Smooth muscle cell (in vitro differentiated cells): ENCODE measurements around the gene UPF3A. TPM values are rescaled to one million over a fixed set of nuclear protein-coding genes. Genes with fewer than 3 reads are reported as not detected.

Source experiments
- DNase-seq: peaks from one replicate; lab custom pipeline; 2025; ENCODE audit not compliant: unreplicated experiment; lab: John Stamatoyannopoulos, UW
- H2AFZ ChIP-seq: fragments of 200-600 bp; sonication (generic); 2 replicates; pipeline ENCODE4 v1.6.0; 2016; ENCODE audit warnings: antibody characterized with exemption, low read depth, mild to moderate bottlenecking
- H3F3A ChIP-seq: fragments of 200-600 bp; sonication (generic); 2 replicates; pipeline ENCODE4 v1.6.0; 2017; ENCODE audit warnings: antibody characterized with exemption, low read depth
- H3K27ac ChIP-seq: fragments of 200-600 bp; sonication (generic); 2 replicates; pipeline ENCODE4 v1.5.1; 2016; ENCODE audit warnings: low read depth, mild to moderate bottlenecking
- H3K27me3 ChIP-seq: fragments of 200-600 bp; sonication (generic); 2 replicates; pipeline ENCODE4 v1.6.1; 2016; ENCODE audit warnings: low read depth, mild to moderate bottlenecking
- H3K36me3 ChIP-seq: fragments of 200-600 bp; sonication (generic); 2 replicates; pipeline ENCODE4 v1.5.1; 2016; ENCODE audit warnings: low read depth
- H3K4me1 ChIP-seq: fragments of 200-600 bp; sonication (generic); 2 replicates; pipeline ENCODE4 v1.5.1; 2016; ENCODE audit warnings: low read depth
- H3K4me2 ChIP-seq: fragments of 200-600 bp; sonication (generic); 2 replicates; pipeline ENCODE4 v1.6.0; 2016; ENCODE audit warnings: mild to moderate bottlenecking
- H3K4me3 ChIP-seq: fragments of 200-600 bp; sonication (generic); 2 replicates; pipeline ENCODE4 v1.5.1; 2016; ENCODE audit warnings: mild to moderate bottlenecking
- H3K79me2 ChIP-seq: fragments of 200-600 bp; sonication (generic); 2 replicates; pipeline ENCODE4 v1.6.0; 2016; ENCODE audit warnings: low read depth, mild to moderate bottlenecking
- H3K9ac ChIP-seq: fragments of 200-600 bp; sonication (generic); 2 replicates; pipeline ENCODE4 v1.6.0; 2016; ENCODE audit warnings: low read depth
- H3K9me3 ChIP-seq: fragments of 200-600 bp; sonication (generic); replicated peaks from 2 replicates; pipeline ENCODE4 v1.5.1; 2016; ENCODE audit warnings: low read depth
- H4K20me1 ChIP-seq: fragments of 200-600 bp; sonication (generic); 2 replicates; pipeline ENCODE4 v1.6.0; 2016; ENCODE audit warnings: low read depth
- CTCF ChIP-seq: fragments of 200-600 bp; sonication (generic); IDR thresholded peaks from 2 replicates; pipeline ENCODE4 v1.5.1; 2017; ENCODE audit warnings: borderline replicate concordance, mild to moderate bottlenecking, antibody characterized with exemption; ENCODE audit not compliant: insufficient read depth, poor library complexity, severe bottlenecking
- WGBS: methylation state at CpG from one replicate; pipeline ENCODE4 v1.1.7; 2016; ENCODE audit warnings: low lambda C conversion rate; 5-methylcytosine and 5-hydroxymethylcytosine counted together
- polyA plus RNA-seq: library from polyadenylated mRNA; unstranded; fragments of >200 nt; fragmentation: Nextera tagmentation; extraction: Ambion mirVana; gene quantifications from 2 replicates; pipeline ENCODE4 v1.2.1, GENCODE V29; 2016
- total RNA-seq: library from RNA; depleted of rRNA; stranded (reverse); fragments of >200 nt; gene quantifications from 2 replicates; pipeline ENCODE4 v1.2.3, GENCODE V29; 2014

Gene UPF3A
- total and polyA plus RNA-seq, 2 experiments from 2014 or later: 22.4 to 34.1 TPM

DNA sequence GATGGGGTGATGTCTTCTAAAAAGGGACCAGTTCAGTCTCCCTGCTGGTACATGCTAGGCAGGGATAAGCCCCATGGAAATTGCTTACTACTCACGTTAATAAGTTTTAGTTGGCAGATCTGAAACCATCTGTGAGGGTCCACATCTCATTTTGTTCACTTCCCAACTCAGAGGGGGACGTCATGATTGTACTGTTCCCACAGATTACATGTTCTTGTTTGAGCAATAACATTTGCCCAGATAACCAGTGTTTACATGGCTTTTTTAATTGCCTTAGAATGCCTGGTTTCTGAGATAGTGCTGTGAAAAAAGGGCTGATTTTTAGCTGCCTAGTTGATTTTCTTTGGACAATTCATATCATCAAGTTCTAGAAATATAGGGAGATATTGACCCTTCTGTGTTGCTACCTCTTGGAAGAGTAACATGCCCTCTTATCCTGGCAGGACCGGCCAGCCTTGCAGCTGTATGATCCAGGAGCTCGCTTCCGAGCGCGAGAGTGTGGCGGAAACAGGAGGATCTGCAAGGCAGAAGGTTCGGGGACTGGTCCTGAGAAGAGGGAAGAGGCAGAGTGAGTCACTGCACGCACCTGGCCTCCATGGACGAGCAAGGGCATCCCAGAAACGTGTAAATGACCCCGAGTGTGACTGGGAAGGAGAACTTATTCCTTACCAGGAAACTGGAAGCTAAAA is 23.1 kb downstream of the UPF3A start:
- DNase-seq: no peak
- H3K27ac ChIP-seq: no peak overlapping the region
- no peak overlapping the region for H2AFZ ChIP-seq
- no peak overlapping the region for H3K4me3 ChIP-seq
- no peaks in the 10 kb centered on the region for H3F3A ChIP-seq
- WGBS: 93% methylated on average over 12 of the region's 13 CpGs
- H3K4me2 ChIP-seq: no peak overlapping the region
- peaks cover 10% of the 10 kb centered on the region for H3K36me3 ChIP-seq
- H3K9me3 ChIP-seq: no peaks in the 10 kb centered on the region
- H4K20me1 ChIP-seq: no peaks in the 10 kb centered on the region
- no peaks in the 10 kb centered on the region for H3K27me3 ChIP-seq
- no peak overlapping the region for H3K9ac ChIP-seq
- TF ChIP-seq CTCF: no peak
- no peaks in the 10 kb centered on the region for H3K4me1 ChIP-seq
- H3K79me2 ChIP-seq: no peaks in the 10 kb centered on the region

GRCh38 chr13:114309086-114309485 is 27.7 kb downstream of the UPF3A start:
- WGBS: 97% methylated on average over 2 of the region's 2 CpGs
- Histone ChIP-seq H4K20me1 (no peaks in the 10 kb centered on the region), H3K4me1 (no peaks in the 10 kb centered on the region), H3K4me2 (no peak overlapping the region), H3K9ac (no peak overlapping the region), H2AFZ (no peak overlapping the region), H3K27me3 (no peaks in the 10 kb centered on the region), H3K27ac (no peak overlapping the region), H3K36me3 (peaks cover 4% of the 10 kb centered on the region), H3K4me3 (no peak overlapping the region), H3F3A (no peaks in the 10 kb centered on the region), H3K79me2 (no peaks in the 10 kb centered on the region), H3K9me3 (no peaks in the 10 kb centered on the region)
- TF ChIP-seq CTCF: no peak
- DNase-seq: no peak

DNA sequence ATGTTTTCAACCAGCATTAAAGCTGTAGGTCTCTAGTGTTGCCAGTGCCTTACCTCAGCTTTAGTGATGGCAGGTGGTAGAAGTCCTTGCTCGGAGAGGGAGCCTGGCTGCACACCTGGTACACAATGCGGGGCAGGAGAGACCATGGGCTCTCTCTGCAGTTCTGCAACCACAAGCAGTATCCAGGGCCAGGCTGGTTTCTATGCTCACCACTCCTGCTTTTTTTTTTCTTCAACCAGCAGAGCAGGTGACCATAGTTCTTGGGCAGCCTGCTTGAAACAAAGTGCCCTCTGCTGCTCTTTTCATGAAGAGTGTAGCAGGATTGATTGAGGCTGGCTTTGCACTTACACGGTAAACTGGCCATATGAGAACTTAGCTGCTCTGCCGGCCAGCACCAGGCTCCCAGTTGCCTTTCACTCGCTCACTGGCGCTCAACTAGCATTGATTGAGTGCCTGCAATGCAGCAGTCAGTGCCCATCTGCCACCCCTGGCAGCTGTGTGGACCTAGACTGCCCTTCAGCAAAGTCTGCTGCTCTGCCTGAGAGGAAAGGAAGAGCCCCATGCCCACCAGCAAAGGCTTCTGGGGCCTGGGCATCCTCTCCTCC is 28.5 kb downstream of the UPF3A start:
- DNase-seq: no peak
- H3K4me3 ChIP-seq: no peak overlapping the region
- no peak for TF ChIP-seq CTCF
- no peaks in the 10 kb centered on the region for H3K9me3 ChIP-seq
- no peak overlapping the region for H3K4me2 ChIP-seq
- peaks cover 3% of the 10 kb centered on the region for H3K79me2 ChIP-seq
- WGBS: 87% methylated on average over 6 of the region's 6 CpGs
- H3K27ac ChIP-seq: no peak overlapping the region
- no peak overlapping the region for H2AFZ ChIP-seq
- peaks cover under 1% of the 10 kb centered on the region for H4K20me1 ChIP-seq
- peaks cover 2% of the 10 kb centered on the region for H3K4me1 ChIP-seq
- H3K36me3 ChIP-seq: peaks cover 4% of the 10 kb centered on the region
- no peaks in the 10 kb centered on the region for H3K27me3 ChIP-seq
- H3K9ac ChIP-seq: no peak overlapping the region
- peaks cover 4% of the 10 kb centered on the region for H3F3A ChIP-seq
